Esophagus squamous epithelium (tissue), 5 donors: ENCODE measurements around the gene CFAP206. TPM values are rescaled to one million over a fixed set of nuclear protein-coding genes. Genes with fewer than 3 reads are reported as not detected.

Source experiments
- DNase-seq: peaks from one replicate; lab custom pipeline; 2025; lab: John Stamatoyannopoulos, UW
- H3K27ac ChIP-seq, 4 donors: fragments of 200-600 bp; sonication (generic); one replicate each; pipeline ENCODE4 v1.5.1; 2016 to 2019; ENCODE audit warnings: mild to moderate bottlenecking in 1 of 4
- H3K27me3 ChIP-seq, 4 donors: fragments of 200-600 bp; sonication (generic); 1 replicate in 3 of 4; 2 replicates in 1 of 4; pipeline versions ENCODE4 v1.5.1 to v1.6.0; 2017 to 2021; ENCODE audit warnings: antibody characterized with exemption in 1 of 4
- H3K36me3 ChIP-seq, 3 donors: fragments of 200-600 bp; sonication (generic); one replicate each; pipeline ENCODE4 v1.5.1; 2016 to 2019
- H3K4me1 ChIP-seq, 3 donors: fragments of 200-600 bp; sonication (generic); one replicate each; pipeline ENCODE4 v1.5.1; 2017 to 2019
- H3K4me3 ChIP-seq, 4 donors: fragments of 200-600 bp; sonication (generic); 1 replicate in 3 of 4; 2 replicates in 1 of 4; pipeline ENCODE4 v1.5.1; 2016 to 2019; ENCODE audit warnings: mild to moderate bottlenecking in 2 of 4, moderate library complexity in 1 of 4
- H3K9me3 ChIP-seq, 3 donors: fragments of 200-600 bp; sonication (generic); one replicate each; pipeline ENCODE4 v1.5.1; 2016 to 2019
- POLR2A ChIP-seq, 4 donors: fragments of 450-650 bp; IDR thresholded peaks; one replicate each; pipeline ENCODE4 v1.6.1; 2017; ENCODE audit warnings: antibody characterized with exemption in 4 of 4, mild to moderate bottlenecking in 4 of 4, moderate library complexity in 3 of 4
- WGBS, 2 donors: methylation state at CpG; one replicate each; pipeline ENCODE4 v1.1.5; 2018; 5-methylcytosine and 5-hydroxymethylcytosine counted together
- intact Hi-C: fragments of 100-400 bp; cut with DNase I; formaldehyde crosslinking; loops from one replicate; pipeline ENCODE4 v1.15.0; 2022
- total RNA-seq, 4 donors: library from RNA; depleted of rRNA; stranded (reverse); fragments of >200 nt; gene quantifications; one replicate each; pipeline ENCODE4 v1.1.0, GENCODE V29; 2016
- TF ChIP-seq, protein P1 (sequence below), 6 experiments: fragments of 450-650 bp in 4 of 6; fragments of 200-600 bp in 2 of 6; sonication (generic) in 2 of 6; IDR thresholded peaks; one replicate each; pipeline ENCODE4 v1.5.1; 2016 to 2019; ENCODE audit warnings: antibody characterized with exemption in 6 of 6, mild to moderate bottlenecking in 4 of 6, moderate library complexity in 4 of 6
- donor health status: DM: yes; HTN: yes; CAD: no.

The CFAP206 gene
- total RNA-seq, 4 donors from 2014 or later: 0.26 TPM; not detected in 3

DNA sequence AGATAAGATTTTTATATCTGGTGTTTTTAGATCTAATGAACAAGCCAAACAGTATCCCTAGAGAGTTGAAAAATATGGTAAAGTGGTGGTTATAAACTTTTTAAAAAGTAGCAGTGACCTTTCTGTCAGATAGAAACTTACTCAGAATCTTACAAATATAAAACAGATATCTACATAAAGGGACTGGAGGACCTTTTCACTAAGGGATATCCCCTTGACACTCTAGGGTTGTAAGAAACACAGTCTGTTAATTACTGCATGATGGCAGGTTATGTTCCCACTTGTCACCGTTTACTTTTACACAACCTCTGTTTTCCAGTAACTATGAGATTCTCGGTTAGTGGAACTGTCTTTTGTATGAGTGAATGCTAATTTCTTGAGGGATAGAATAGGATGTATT is 11.5 kb downstream of the CFAP206 start:
- Histone ChIP-seq H3K4me3 (no peak overlapping the region), H3K27me3 (no peaks in the 10 kb centered on the region), H3K36me3 (no peaks in the 10 kb centered on the region), H3K9me3 (no peaks in the 10 kb centered on the region), H3K27ac (no peak overlapping the region), H3K4me1 (no peaks in the 10 kb centered on the region)
- DNase-seq: no peak
- TF ChIP-seq, protein P1, sequence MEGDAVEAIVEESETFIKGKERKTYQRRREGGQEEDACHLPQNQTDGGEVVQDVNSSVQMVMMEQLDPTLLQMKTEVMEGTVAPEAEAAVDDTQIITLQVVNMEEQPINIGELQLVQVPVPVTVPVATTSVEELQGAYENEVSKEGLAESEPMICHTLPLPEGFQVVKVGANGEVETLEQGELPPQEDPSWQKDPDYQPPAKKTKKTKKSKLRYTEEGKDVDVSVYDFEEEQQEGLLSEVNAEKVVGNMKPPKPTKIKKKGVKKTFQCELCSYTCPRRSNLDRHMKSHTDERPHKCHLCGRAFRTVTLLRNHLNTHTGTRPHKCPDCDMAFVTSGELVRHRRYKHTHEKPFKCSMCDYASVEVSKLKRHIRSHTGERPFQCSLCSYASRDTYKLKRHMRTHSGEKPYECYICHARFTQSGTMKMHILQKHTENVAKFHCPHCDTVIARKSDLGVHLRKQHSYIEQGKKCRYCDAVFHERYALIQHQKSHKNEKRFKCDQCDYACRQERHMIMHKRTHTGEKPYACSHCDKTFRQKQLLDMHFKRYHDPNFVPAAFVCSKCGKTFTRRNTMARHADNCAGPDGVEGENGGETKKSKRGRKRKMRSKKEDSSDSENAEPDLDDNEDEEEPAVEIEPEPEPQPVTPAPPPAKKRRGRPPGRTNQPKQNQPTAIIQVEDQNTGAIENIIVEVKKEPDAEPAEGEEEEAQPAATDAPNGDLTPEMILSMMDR (IDR thresholded peaks at IDR 0.05): no peak
- TF ChIP-seq POLR2A (IDR thresholded peaks at IDR 0.05): no peak
- WGBS, 2 donors: 49 to 63% methylated on average over 2 of the region's 2 CpGs
- intact Hi-C loops: no loop called here

DNA sequence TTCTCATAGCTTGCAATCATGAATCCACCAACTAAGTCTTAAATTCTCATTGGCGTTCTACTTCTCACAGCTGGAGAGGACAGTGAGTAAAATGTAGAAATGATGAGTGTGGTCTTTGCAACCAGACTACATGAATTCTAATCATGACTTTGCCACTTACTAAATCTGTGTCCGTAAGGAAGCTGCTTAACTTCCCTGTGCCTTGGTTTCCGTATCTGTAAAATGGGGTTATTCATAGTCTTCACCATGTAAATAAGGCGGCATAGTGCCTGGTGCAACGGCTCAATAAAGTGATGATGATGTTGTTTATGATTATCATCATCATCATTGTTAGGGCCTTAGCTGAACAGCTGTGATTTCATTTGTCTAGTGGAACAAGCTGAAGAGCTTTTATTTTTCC is 12.6 kb downstream of the CFAP206 start:
- H3K27me3 ChIP-seq: no peaks in the 10 kb centered on the region
- intact Hi-C loops: no loop called here
- H3K9me3 ChIP-seq: no peaks in the 10 kb centered on the region
- WGBS, 2 donors: 88 to 89% methylated on average over 5 of the region's 5 CpGs
- no peak for TF ChIP-seq POLR2A (IDR thresholded peaks at IDR 0.05)
- TF ChIP-seq, protein P1 (IDR thresholded peaks at IDR 0.05): no peak
- no peak overlapping the region for H3K4me3 ChIP-seq
- no peak overlapping the region for H3K27ac ChIP-seq
- H3K4me1 ChIP-seq: no peaks in the 10 kb centered on the region
- no peak for DNase-seq
- no peaks in the 10 kb centered on the region for H3K36me3 ChIP-seq

DNA sequence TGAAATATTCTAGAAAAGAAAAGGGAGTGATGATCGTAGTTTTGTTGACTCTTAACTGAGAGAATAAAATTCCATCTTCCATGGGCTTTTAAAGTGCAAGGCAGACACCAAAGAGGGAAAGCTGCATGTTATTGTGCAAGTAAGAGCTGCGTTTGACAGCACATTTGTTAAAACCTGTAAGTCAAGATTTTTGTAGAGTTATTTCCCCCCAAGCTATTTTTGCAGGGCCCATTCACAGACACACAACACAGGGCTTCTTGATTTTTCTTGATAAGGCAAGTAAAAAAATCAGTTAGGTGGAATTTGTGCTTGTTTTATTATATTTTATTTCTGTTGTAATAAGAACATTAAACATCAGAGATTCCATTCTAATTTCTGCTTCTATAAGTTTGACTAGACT is 13.8 kb downstream of the CFAP206 start:
- WGBS, 2 donors: 37 to 47% methylated on average over 2 of the region's 2 CpGs
- H3K4me3 ChIP-seq: no peak overlapping the region
- intact Hi-C loops: no loop called here

DNA sequence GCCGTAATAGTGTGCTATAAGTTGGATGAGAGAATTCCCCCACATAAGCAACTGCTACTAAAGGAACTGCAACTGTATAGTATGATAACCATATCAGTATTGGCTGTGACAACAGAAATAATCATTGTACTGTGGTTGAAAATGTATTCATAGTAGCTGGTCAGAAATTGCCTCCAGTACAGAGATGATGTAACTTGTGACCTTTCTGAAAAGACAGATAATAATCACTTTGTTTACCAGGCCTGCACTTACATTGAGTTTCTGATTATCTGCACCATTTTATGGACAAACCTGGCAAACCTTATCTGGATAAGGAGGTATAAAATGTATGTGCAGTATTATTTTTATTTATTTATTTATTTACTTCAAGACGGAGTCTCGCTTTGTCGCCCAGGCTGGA is 19.0 kb downstream of the CFAP206 start:
- Histone ChIP-seq H3K9me3 (no peaks in the 10 kb centered on the region), H3K27me3 (no peaks in the 10 kb centered on the region), H3K4me1 (no peaks in the 10 kb centered on the region), H3K27ac (no peak overlapping the region), H3K4me3 (no peak overlapping the region), H3K36me3 (no peaks in the 10 kb centered on the region)
- WGBS, 2 donors: 94 to 95% methylated on average over 4 of the region's 4 CpGs
- TF ChIP-seq, protein P1 (IDR thresholded peaks at IDR 0.05): no peak
- TF ChIP-seq POLR2A (IDR thresholded peaks at IDR 0.05): no peak
- intact Hi-C loops: no loop called here
- no peak for DNase-seq

More for the DNA sequence above, 13.8 kb downstream of the CFAP206 start:
- H3K27me3 ChIP-seq: no peaks in the 10 kb centered on the region
- no peak overlapping the region for H3K27ac ChIP-seq
- no peaks in the 10 kb centered on the region for H3K36me3 ChIP-seq
- no peaks in the 10 kb centered on the region for H3K9me3 ChIP-seq
- DNase-seq: no peak
- no peaks in the 10 kb centered on the region for H3K4me1 ChIP-seq
- TF ChIP-seq, protein P1 (IDR thresholded peaks at IDR 0.05): no peak
- no peak for TF ChIP-seq POLR2A (IDR thresholded peaks at IDR 0.05)

DNA sequence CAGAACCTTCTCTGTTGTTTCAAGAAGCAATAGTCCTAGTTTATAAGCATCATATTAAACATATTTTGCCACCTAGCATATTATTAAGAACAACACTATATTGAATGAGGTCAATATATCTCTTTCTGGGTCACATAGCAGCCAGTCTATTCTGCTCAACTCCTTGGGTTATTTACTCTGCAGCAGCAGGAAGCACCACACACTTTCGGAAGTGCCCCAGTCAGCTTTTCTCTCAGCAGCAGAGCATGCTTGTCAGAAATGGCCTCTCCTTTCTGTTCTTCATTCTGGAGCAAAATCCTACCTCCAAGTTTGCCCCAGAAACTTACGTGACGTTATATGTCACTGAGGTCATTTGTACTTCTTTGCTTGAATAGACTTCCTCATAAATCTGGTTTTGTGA is 22.7 kb downstream of the CFAP206 start:
- H3K36me3 ChIP-seq: no peaks in the 10 kb centered on the region

More for the DNA sequence above, 22.7 kb downstream of the CFAP206 start:
- intact Hi-C loops: no loop called here
- Histone ChIP-seq H3K27me3 (no peaks in the 10 kb centered on the region), H3K27ac (no peak overlapping the region), H3K4me3 (no peak overlapping the region), H3K9me3 (no peaks in the 10 kb centered on the region), H3K4me1 (no peaks in the 10 kb centered on the region)
- no peak for TF ChIP-seq POLR2A (IDR thresholded peaks at IDR 0.05)
- TF ChIP-seq, protein P1 (IDR thresholded peaks at IDR 0.05): no peak
- 72 to 82% methylated on average over 3 of the region's 3 CpGs for WGBS, 2 donors
- no peak for DNase-seq
